T-helper 22 cell (primary cell): ENCODE measurements around the gene TXNDC8.
"Not testable (repeated sequence)": the region's sequence is repeated elsewhere in the genome, so short reads cannot be mapped to it uniquely, and the experiment has no call there.

Source experiments
- DNase-seq: peaks from one replicate; pipeline ENCODE4 v3.0.0-alpha.2; 2020; ENCODE audit warnings: low read depth

Gene TXNDC8

GRCh38 chr9:110327716-110328115 lies 9.9 kb downstream of the TXNDC8 start:
- no peak for DNase-seq

GRCh38 chr9:110323818-110324217 lies 13.8 kb downstream of the TXNDC8 start:
- DNase-seq, result no peak

GRCh38 chr9:110320651-110321445 lies 16.8 kb downstream of the TXNDC8 start:
- DNase-seq, result no peak

- no peak for DNase-seq
Measured at GRCh38 chr9:110319781-110320492, 17.7 kb downstream of the TXNDC8 start.

GRCh38 chr9:110317911-110318310 lies 19.8 kb downstream of the TXNDC8 start:
- DNase-seq, result no peak

GRCh38 chr9:110316261-110317075 lies 21.2 kb downstream of the TXNDC8 start:
- DNase-seq, result no peak

GRCh38 chr9:110311978-110312377 lies 25.7 kb downstream of the TXNDC8 start:
- not testable (repeated sequence) for DNase-seq

- no peak for DNase-seq
Measured at GRCh38 chr9:110309681-110310080, 28.0 kb downstream of the TXNDC8 start.

GRCh38 chr9:110308633-110309038 lies 29.0 kb downstream of the TXNDC8 start:
- no peak for DNase-seq

- no peak for DNase-seq
Measured at GRCh38 chr9:110307191-110307590, 30.5 kb downstream of the TXNDC8 start.

GRCh38 chr9:110303133-110303532 lies 34.5 kb downstream of the TXNDC8 start:
- DNase-seq, result no peak

- DNase-seq, result no peak
Measured at GRCh38 chr9:110298043-110298605, 39.5 kb downstream of the TXNDC8 start.

GRCh38 chr9:110293248-110293647 lies 44.4 kb downstream of the TXNDC8 start:
- DNase-seq, result no peak

GRCh38 chr9:110291921-110292557 lies 45.6 kb downstream of the TXNDC8 start:
- no peak for DNase-seq

GRCh38 chr9:110290001-110290400 lies 47.7 kb downstream of the TXNDC8 start:
- DNase-seq, result no peak

- DNase-seq, result no peak
Measured at GRCh38 chr9:110288503-110288902, 49.2 kb downstream of the TXNDC8 start.

GRCh38 chr9:110287289-110287680 lies 50.4 kb downstream of the TXNDC8 start:
- no peak for DNase-seq

- no peak for DNase-seq
Measured at GRCh38 chr9:110284211-110284844, 53.3 kb downstream of the TXNDC8 start.

- no peak for DNase-seq
Measured at GRCh38 chr9:110283751-110284150, 53.9 kb downstream of the TXNDC8 start.

GRCh38 chr9:110282739-110283081 lies 55.0 kb downstream of the TXNDC8 start:
- DNase-seq, result no peak

- no peak for DNase-seq
Measured at GRCh38 chr9:110282018-110282738, 55.5 kb downstream of the TXNDC8 start.
